K562 (cell line): Measurements from ENCODE around the gene TEX53. TPM values are rescaled to one million over a fixed set of nuclear protein-coding genes. Genes with fewer than 3 reads are reported as not detected.
A peak's percentile ranks its signal among the peaks of the same experiment; 100 is the strongest.

Experiments used
- CEBPB ChIP-seq: fragments of 450-650 bp; IDR thresholded peaks from 2 replicates; pipeline ENCODE4 v1.6.1; 2016; ENCODE audit warnings: missing genetic modification characterization, missing compliant biosample characterization
- ETS1 ChIP-seq: conservative IDR thresholded peaks from 2 replicates; pipeline ENCODE4 v1.6.1; 2011; ENCODE audit warnings: low read depth, mild to moderate bottlenecking, low read length; ENCODE audit not compliant: control insufficient read depth
- FOSL1 ChIP-seq: fragments of 200-800 bp; sonication (Bioruptor generic); conservative IDR thresholded peaks from 2 replicates; pipeline ENCODE4 v1.6.1; 2016; ENCODE audit warnings: missing genetic modification characterization, missing compliant biosample characterization
- HMGN3 ChIP-seq: IDR thresholded peaks from 2 replicates; pipeline ENCODE4 v1.6.1; 2011; ENCODE audit warnings: borderline replicate concordance, low read depth, mild to moderate bottlenecking, mixed read lengths, low read length; ENCODE audit not compliant: insufficient read length; ENCODE audit errors: extremely low read depth
- KLF13 ChIP-seq: fragments of 450-650 bp; IDR thresholded peaks from 2 replicates; pipeline ENCODE4 v1.6.1; 2016; ENCODE audit warnings: missing genetic modification characterization, low read depth, mild to moderate bottlenecking, missing compliant biosample characterization, moderate library complexity, borderline replicate concordance
- NR1H2 ChIP-seq: sonication (generic); formaldehyde crosslinking; IDR thresholded peaks from 2 replicates; pipeline ENCODE4 v1.4.0; 2020; ENCODE audit warnings: mild to moderate bottlenecking, missing genetic modification reagents
- POLR2G ChIP-seq: fragments of 200-400 bp; formaldehyde crosslinking; IDR thresholded peaks from 2 replicates; pipeline ENCODE4 v1.6.1; 2017; ENCODE audit warnings: low read depth, mild to moderate bottlenecking, antibody characterized with exemption, low read length, moderate library complexity
- RBBP5 ChIP-seq: fragments of 200-600 bp; sonication (generic); IDR thresholded peaks from 2 replicates; pipeline ENCODE4 v1.6.1; 2012; ENCODE audit warnings: borderline replicate concordance, mild to moderate bottlenecking, low read length, control low read depth, inconsistent platforms; ENCODE audit not compliant: insufficient read depth, poor library complexity, severe bottlenecking
- SNAPC5 ChIP-seq: fragments of 250-450 bp; sonication (Bioruptor Pico); IDR thresholded peaks from 2 replicates; pipeline ENCODE4 v1.8.0; 2021; ENCODE audit warnings: moderate library complexity, mild to moderate bottlenecking, inconsistent platforms
- TFAP4 ChIP-seq: sonication (generic); formaldehyde crosslinking; IDR thresholded peaks from 2 replicates; pipeline ENCODE4 v1.8.0; 2022; ENCODE audit warnings: missing genetic modification reagents, mild to moderate bottlenecking, moderate library complexity, borderline replicate concordance
- ZBTB11 ChIP-seq, 3 experiments: fragments of 200-800 bp in 1 of 3; fragments of 250-450 bp in 1 of 3; fragments of 450-650 bp in 1 of 3; sonication (Bioruptor Pico) in 1 of 3; sonication (Bioruptor generic) in 1 of 3; formaldehyde crosslinking in 1 of 3; IDR thresholded peaks; 2 replicates each; pipeline versions ENCODE4 v1.6.1 to v1.8.0; 2016 to 2022; ENCODE audit warnings: mild to moderate bottlenecking in 2 of 3, missing genetic modification characterization in 2 of 3, missing compliant biosample characterization in 1 of 3, moderate library complexity in 1 of 3
- ZNF217 ChIP-seq: sonication (generic); formaldehyde crosslinking; IDR thresholded peaks from 2 replicates; pipeline ENCODE4 v1.8.0; 2022; ENCODE audit warnings: mild to moderate bottlenecking, missing genetic modification reagents
- polyA plus RNA-seq, 8 experiments: library from polyadenylated mRNA; depleted of rRNA in 4 of 8; stranded (reverse) in 5 of 8; unstranded in 3 of 8; fragments of >200 nt; fragmentation: Nextera tagmentation in 2 of 8; fragmentation: Illumina TruSeq in 1 of 8; extraction: Ambion mirVana in 2 of 8; extraction: Trizol in 1 of 8; gene quantifications; 2 replicates each; pipeline versions ENCODE4 v1.2.1 to v1.2.3, GENCODE V29; 2011 to 2014; ENCODE audit warnings: inconsistent platforms in 1 of 8, missing spikeins in 1 of 8
- total RNA-seq, 7 experiments: library from RNA; depleted of rRNA in 6 of 7; stranded (reverse); fragments of >200 nt in 6 of 7; fragmentation: Illumina TruSeq in 2 of 7; extraction: Trizol in 2 of 7; gene quantifications; 2 replicates each; pipeline versions ENCODE4 v1.2.1 to v1.2.3, GENCODE V29; 2011 to 2021; ENCODE audit warnings: low replicate concordance in 1 of 7
- TF ChIP-seq, protein P1 (sequence below): fragments of 250-450 bp; sonication (Bioruptor Pico); IDR thresholded peaks from 2 replicates; pipeline ENCODE4 v1.9.0; 2021; ENCODE audit warnings: mild to moderate bottlenecking, inconsistent platforms
- TF ChIP-seq, protein P2 (sequence below), 2 experiments: fragments of 450-650 bp in 1 of 2; sonication (generic) in 1 of 2; formaldehyde crosslinking in 1 of 2; IDR thresholded peaks in 1 of 2; conservative IDR thresholded peaks in 1 of 2; 2 replicates each; pipeline versions ENCODE4 v1.6.1 to v1.8.1; 2016 to 2023; ENCODE audit warnings: mild to moderate bottlenecking in 2 of 2, moderate library complexity in 2 of 2, inconsistent platforms in 1 of 2, missing genetic modification reagents in 1 of 2

The TEX53 gene
- total and polyA plus RNA-seq, 9 of the 15 experiments (the other 6 are each of a cell fraction or from before 2014, with no cell fraction given): not detected

DNA sequence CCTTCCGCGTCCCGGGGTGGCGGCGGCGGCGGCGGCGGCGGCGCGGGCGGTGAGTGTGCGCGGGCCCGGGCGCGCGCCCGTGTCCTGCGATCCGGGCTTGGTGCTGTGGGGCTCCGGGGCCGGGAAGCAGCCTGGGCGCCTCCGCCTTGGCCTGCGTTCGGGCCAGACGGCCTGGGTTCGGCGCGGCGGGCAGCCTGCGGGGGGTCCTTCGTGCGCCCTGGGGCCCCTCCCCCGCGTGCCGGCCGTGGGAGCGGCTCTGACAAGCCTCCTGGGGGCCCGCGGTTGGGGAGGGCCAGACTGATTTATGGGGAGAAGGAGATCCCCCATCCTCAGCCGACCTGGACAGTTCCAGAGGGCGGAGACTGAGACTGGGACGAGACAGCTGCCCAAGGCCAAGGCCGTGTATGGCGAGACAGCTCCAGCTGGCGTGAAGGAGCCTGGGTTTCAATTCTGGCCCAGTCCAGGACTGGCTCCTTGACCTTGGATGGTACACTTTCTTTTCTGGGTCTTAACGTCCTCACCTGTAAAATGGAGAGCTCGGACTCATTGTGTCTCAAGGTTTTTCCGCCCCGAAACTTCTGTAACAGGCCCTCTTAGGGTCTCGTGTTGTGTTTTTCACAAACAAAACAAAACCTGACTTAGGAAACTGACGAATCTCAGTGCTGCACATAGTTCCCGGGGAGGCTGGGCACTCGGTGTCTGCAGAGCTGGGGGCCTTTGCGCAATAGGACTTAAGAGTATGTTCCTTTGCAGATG is 45.9 kb downstream of the TEX53 start (continued):
- TF ChIP-seq ZBTB11 (CRISPR knock-in tag; IDR thresholded peaks at IDR 0.05) (peak in 1 of 3 experiments; percentile 58; a peak in 1 of 6 replicates), FOSL1 (tag) (peak; percentile 35; the same call in 1 of the 2 replicates), NR1H2 (CRISPR knock-in tag) (no peak), ETS1 (0 out of 2 replicates have a peak, but pooled peaks have one; percentile 25), ZNF217 (CRISPR knock-in tag) (no peak), CEBPB (tag) (peak; percentile 97), POLR2G (peak; percentile 85), HMGN3 (peak; percentile 11), RBBP5 (peak; percentile 54), TFAP4 (CRISPR knock-in tag) (peak; percentile 86), KLF13 (tag) (no peak), SNAPC5 (no peak)
- TF ChIP-seq, protein P1, sequence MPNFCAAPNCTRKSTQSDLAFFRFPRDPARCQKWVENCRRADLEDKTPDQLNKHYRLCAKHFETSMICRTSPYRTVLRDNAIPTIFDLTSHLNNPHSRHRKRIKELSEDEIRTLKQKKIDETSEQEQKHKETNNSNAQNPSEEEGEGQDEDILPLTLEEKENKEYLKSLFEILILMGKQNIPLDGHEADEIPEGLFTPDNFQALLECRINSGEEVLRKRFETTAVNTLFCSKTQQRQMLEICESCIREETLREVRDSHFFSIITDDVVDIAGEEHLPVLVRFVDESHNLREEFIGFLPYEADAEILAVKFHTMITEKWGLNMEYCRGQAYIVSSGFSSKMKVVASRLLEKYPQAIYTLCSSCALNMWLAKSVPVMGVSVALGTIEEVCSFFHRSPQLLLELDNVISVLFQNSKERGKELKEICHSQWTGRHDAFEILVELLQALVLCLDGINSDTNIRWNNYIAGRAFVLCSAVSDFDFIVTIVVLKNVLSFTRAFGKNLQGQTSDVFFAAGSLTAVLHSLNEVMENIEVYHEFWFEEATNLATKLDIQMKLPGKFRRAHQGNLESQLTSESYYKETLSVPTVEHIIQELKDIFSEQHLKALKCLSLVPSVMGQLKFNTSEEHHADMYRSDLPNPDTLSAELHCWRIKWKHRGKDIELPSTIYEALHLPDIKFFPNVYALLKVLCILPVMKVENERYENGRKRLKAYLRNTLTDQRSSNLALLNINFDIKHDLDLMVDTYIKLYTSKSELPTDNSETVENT (CRISPR knock-in tag): peak; percentile 24; the same call in 1 of the 2 replicates
- TF ChIP-seq, protein P2, sequence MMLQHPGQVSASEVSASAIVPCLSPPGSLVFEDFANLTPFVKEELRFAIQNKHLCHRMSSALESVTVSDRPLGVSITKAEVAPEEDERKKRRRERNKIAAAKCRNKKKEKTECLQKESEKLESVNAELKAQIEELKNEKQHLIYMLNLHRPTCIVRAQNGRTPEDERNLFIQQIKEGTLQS (IDR thresholded peaks at IDR 0.05): no peak
- TF ChIP-seq, protein P2 (CRISPR knock-in tag; conservative IDR thresholded peaks at IDR 0.05): 0 out of 2 replicates have a peak, but pooled peaks have one; percentile 43
